EL (cell line): ENCODE measurements around the gene ODAD4.
A peak's percentile ranks its signal among the peaks of the same experiment; 100 is the strongest.

Source experiments
- DNase-seq: peaks from one replicate; pipeline ENCODE4 v3.0.0-alpha.2; 2016

ODAD4 gene

GRCh38 chr17:41930009-41930832 is at the start of gene ODAD4:
Gene ODAD4, plus strand, starts transcription at chr17:41930617. Its CDS starts 107 bp downstream, at chr17:41930724.
- peak; percentile 99 for DNase-seq

GRCh38 chr17:41882756-41883155 is 47.7 kb upstream of the ODAD4 start:
- DNase-seq, result no peak

GRCh38 chr17:41885733-41886132 is 44.7 kb upstream of the ODAD4 start:
- DNase-seq, result no peak

- no peak for DNase-seq
These were observed 42.0 kb upstream of the ODAD4 start for GRCh38 chr17:41888332-41888965.

- no peak for DNase-seq
These were observed 39.0 kb upstream of the ODAD4 start for GRCh38 chr17:41891135-41892020.

GRCh38 chr17:41892021-41892376 is 38.4 kb upstream of the ODAD4 start:
- DNase-seq, result no peak

- DNase-seq, result no peak
These were observed 37.0 kb upstream of the ODAD4 start for GRCh38 chr17:41893384-41893783.

GRCh38 chr17:41894791-41895331 is 35.6 kb upstream of the ODAD4 start:
- DNase-seq, result peak; percentile 92

GRCh38 chr17:41895617-41896016 is 34.8 kb upstream of the ODAD4 start:
- no peak for DNase-seq

- no peak for DNase-seq
These were observed 33.7 kb upstream of the ODAD4 start for GRCh38 chr17:41896726-41897125.

- DNase-seq, result no peak
These were observed 28.8 kb upstream of the ODAD4 start for GRCh38 chr17:41901646-41902045.

- no peak for DNase-seq
These were observed 26.1 kb upstream of the ODAD4 start for GRCh38 chr17:41904242-41904841.

- no peak for DNase-seq
These were observed 25.2 kb upstream of the ODAD4 start for GRCh38 chr17:41905172-41905571.

- DNase-seq, result no peak
These were observed 23.8 kb upstream of the ODAD4 start for GRCh38 chr17:41906465-41907184.

GRCh38 chr17:41907185-41907556 is 23.2 kb upstream of the ODAD4 start:
- peak; percentile 66 for DNase-seq

- peak; percentile 38 for DNase-seq
These were observed 22.5 kb upstream of the ODAD4 start for GRCh38 chr17:41907633-41908539.

- no peak for DNase-seq
These were observed 21.3 kb upstream of the ODAD4 start for GRCh38 chr17:41909088-41909487.

- peak; percentile 99 for DNase-seq
These were observed 19.6 kb upstream of the ODAD4 start for GRCh38 chr17:41910701-41911391.

GRCh38 chr17:41912925-41913324 is 17.5 kb upstream of the ODAD4 start:
- DNase-seq, result no peak

GRCh38 chr17:41913798-41914197 is 16.6 kb upstream of the ODAD4 start:
- no peak for DNase-seq
